HCT116 (cell line): ENCODE data around the gene TMA7B.

Experiments used
- ATF3 ChIP-seq: IDR thresholded peaks from 2 replicates; pipeline ENCODE4 v1.6.1; 2012
- CTCF ChIP-seq, 3 experiments: fragments of 200-600 bp in 1 of 3; sonication (generic) in 1 of 3; IDR thresholded peaks in 2 of 3; conservative IDR thresholded peaks in 1 of 3; 2 replicates each; pipeline ENCODE4 v1.5.1; 2012 to 2017; ENCODE audit warnings: low read depth in 2 of 3, low read length in 2 of 3, antibody characterized with exemption in 1 of 3, borderline replicate concordance in 1 of 3, control low read depth in 1 of 3, mild to moderate bottlenecking in 1 of 3, mixed read lengths in 1 of 3, mixed run types in 1 of 3, moderate library complexity in 1 of 3; ENCODE audit not compliant: insufficient read depth in 1 of 3
- EZH2 ChIP-seq: fragments of 200-600 bp; sonication (generic); IDR thresholded peaks from 2 replicates; pipeline ENCODE4 v1.6.1; 2017; ENCODE audit warnings: antibody characterized with exemption, mixed run types
- EZH2phosphoT487 ChIP-seq: fragments of 200-600 bp; IDR thresholded peaks from 2 replicates; pipeline ENCODE4 v1.6.1; 2018; ENCODE audit warnings: antibody characterized with exemption, borderline replicate concordance
- JUND ChIP-seq: IDR thresholded peaks from 2 replicates; pipeline ENCODE4 v1.6.1; 2012
- MAX ChIP-seq: IDR thresholded peaks from 2 replicates; pipeline ENCODE4 v1.6.1; 2012
- POLR2A ChIP-seq: IDR thresholded peaks from 2 replicates; pipeline ENCODE4 v1.7.0; 2011; ENCODE audit warnings: borderline replicate concordance; ENCODE audit not compliant: insufficient read depth, insufficient read length; ENCODE audit errors: extremely low read depth
- POLR2AphosphoS5 ChIP-seq: IDR thresholded peaks from 2 replicates; pipeline ENCODE4 v1.6.1; 2011; ENCODE audit warnings: mild to moderate bottlenecking, low read depth, low read length, moderate library complexity
- REST ChIP-seq: IDR thresholded peaks from 2 replicates; pipeline ENCODE4 v1.6.1; 2012; ENCODE audit warnings: low read depth
- SRF ChIP-seq: IDR thresholded peaks from 2 replicates; pipeline ENCODE4 v1.6.1; 2012; ENCODE audit warnings: low read depth
- TCF7L2 ChIP-seq: IDR thresholded peaks from 2 replicates; pipeline ENCODE4 v1.7.0; 2011; ENCODE audit warnings: borderline replicate concordance, inconsistent platforms; ENCODE audit not compliant: insufficient read depth, insufficient read length; ENCODE audit errors: extremely low read depth
- ZFX ChIP-seq: fragments of 450-650 bp; IDR thresholded peaks from 2 replicates; pipeline ENCODE4 v1.6.1; 2017
- ZNF274 ChIP-seq: fragments of 200-500 bp; sonication (Bioruptor generic); IDR thresholded peaks from 2 replicates; pipeline ENCODE4 v1.6.1; 2014; ENCODE audit warnings: mild to moderate bottlenecking, low read depth, low read length, inconsistent platforms

GRCh38 chr22:39965748-39966147, 5.6 kb downstream of the TMA7B start:
- TF ChIP-seq CTCF (IDR thresholded peaks at IDR 0.05 in 2 of 3, conservative IDR thresholded peaks at IDR 0.05 in 1 of 3; ENCODE audit: borderline replicate concordance in 1 of 3, insufficient read depth in 1 of 3, low read depth in 2 of 3, low read length in 2 of 3) (no peak), POLR2A (no peak), EZH2 (no peak), POLR2AphosphoS5 (no peak), ZFX (no peak), REST (no peak), EZH2phosphoT487 (no peak), ATF3 (no peak), MAX (no peak), ZNF274 (no peak), TCF7L2 (no peak), JUND (no peak), SRF (no peak)
